ENCODE data around the gene HSPA12B. TPM values are rescaled to one million over a fixed set of nuclear protein-coding genes. Genes with fewer than 3 reads are reported as not detected.

Gene HSPA12B
- total and polyA plus RNA-seq, 2 of the 4 experiments (the other 2 are of a cell fraction) = not detected

Other genes with a start within 250 kb of the HSPA12B start
- gene GFRA4, start 69.3 kb upstream of the HSPA12B start, total RNA-seq (2012; rRNA removed) = not detected in 2 replicates
- not detected in 2 replicates for gene GFRA4, start 69.3 kb upstream of the HSPA12B start, polyA plus RNA-seq (2012; rRNA removed)
- under 0.01 and 0.18 TPM in 2 replicates for gene ADAM33, start 50.7 kb upstream of the HSPA12B start, total RNA-seq (2012; rRNA removed)
- gene ADAM33, start 50.7 kb upstream of the HSPA12B start, polyA plus RNA-seq (2012; rRNA removed) = 1.6 and 1.7 TPM in 2 replicates
- gene SIGLEC1, start 20.1 kb upstream of the HSPA12B start, total RNA-seq (2012; rRNA removed) = not detected in 2 replicates
- gene SIGLEC1, start 20.1 kb upstream of the HSPA12B start, polyA plus RNA-seq (2012; rRNA removed) = not detected in 2 replicates
- 31.4 and 31.9 TPM in 2 replicates for gene ADISSP, start 35.1 kb downstream of the HSPA12B start, total RNA-seq (2012; rRNA removed)
- 58.2 and 65.0 TPM in 2 replicates for gene ADISSP, start 35.1 kb downstream of the HSPA12B start, polyA plus RNA-seq (2012; rRNA removed)
- gene SPEF1, start 48.8 kb downstream of the HSPA12B start, total RNA-seq (2012; rRNA removed) = under 0.01 TPM in 1 of 2 replicates, not detected in the other
- gene SPEF1, start 48.8 kb downstream of the HSPA12B start, polyA plus RNA-seq (2012; rRNA removed) = 0.15 and 0.26 TPM in 2 replicates
- 59.1 and 72.2 TPM in 2 replicates for gene CENPB, start 54.1 kb downstream of the HSPA12B start, total RNA-seq (2012; rRNA removed)
- gene CENPB, start 54.1 kb downstream of the HSPA12B start, polyA plus RNA-seq (2012; rRNA removed) = 45.7 and 49.3 TPM in 2 replicates
- gene CDC25B, start 63.6 kb downstream of the HSPA12B start, total RNA-seq (2012; rRNA removed) = 14.5 and 14.7 TPM in 2 replicates
- gene CDC25B, start 63.6 kb downstream of the HSPA12B start, polyA plus RNA-seq (2012; rRNA removed) = 50.5 and 59.8 TPM in 2 replicates
- gene AP5S1, start 87.9 kb downstream of the HSPA12B start, total RNA-seq (2012; rRNA removed) = 11.4 and 11.7 TPM in 2 replicates
- gene AP5S1, start 87.9 kb downstream of the HSPA12B start, polyA plus RNA-seq (2012; rRNA removed) = 10.1 and 12.5 TPM in 2 replicates
- gene MAVS, start 114.1 kb downstream of the HSPA12B start, total RNA-seq (2012; rRNA removed) = 10.3 and 10.4 TPM in 2 replicates
- gene MAVS, start 114.1 kb downstream of the HSPA12B start, polyA plus RNA-seq (2012; rRNA removed) = 15.5 and 15.6 TPM in 2 replicates
- 28.1 and 47.8 TPM in 2 replicates for gene PANK2, start 156.7 kb downstream of the HSPA12B start, total RNA-seq (2012; rRNA removed)
- gene PANK2, start 156.7 kb downstream of the HSPA12B start, polyA plus RNA-seq (2012; rRNA removed) = 15.8 and 17.7 TPM in 2 replicates

Measured in IMR-90 (cell line).